ENCODE data around the gene OR10A3. TPM values are rescaled to one million over a fixed set of nuclear protein-coding genes. Genes with fewer than 3 reads are reported as not detected.

OR10A3 gene
- total RNA-seq, 1 experiment from 2014 or later, result not detected

- DNase-seq, result no peak
- H3K27me3 Mint-ChIP-seq (ENCODE audit: unreplicated experiment), result peaks cover 18% of the 10 kb centered on the region
- H3K36me3 Mint-ChIP-seq (ENCODE audit: insufficient read depth, unreplicated experiment), result no peaks in the 10 kb centered on the region
- TF ChIP-seq, protein P1, sequence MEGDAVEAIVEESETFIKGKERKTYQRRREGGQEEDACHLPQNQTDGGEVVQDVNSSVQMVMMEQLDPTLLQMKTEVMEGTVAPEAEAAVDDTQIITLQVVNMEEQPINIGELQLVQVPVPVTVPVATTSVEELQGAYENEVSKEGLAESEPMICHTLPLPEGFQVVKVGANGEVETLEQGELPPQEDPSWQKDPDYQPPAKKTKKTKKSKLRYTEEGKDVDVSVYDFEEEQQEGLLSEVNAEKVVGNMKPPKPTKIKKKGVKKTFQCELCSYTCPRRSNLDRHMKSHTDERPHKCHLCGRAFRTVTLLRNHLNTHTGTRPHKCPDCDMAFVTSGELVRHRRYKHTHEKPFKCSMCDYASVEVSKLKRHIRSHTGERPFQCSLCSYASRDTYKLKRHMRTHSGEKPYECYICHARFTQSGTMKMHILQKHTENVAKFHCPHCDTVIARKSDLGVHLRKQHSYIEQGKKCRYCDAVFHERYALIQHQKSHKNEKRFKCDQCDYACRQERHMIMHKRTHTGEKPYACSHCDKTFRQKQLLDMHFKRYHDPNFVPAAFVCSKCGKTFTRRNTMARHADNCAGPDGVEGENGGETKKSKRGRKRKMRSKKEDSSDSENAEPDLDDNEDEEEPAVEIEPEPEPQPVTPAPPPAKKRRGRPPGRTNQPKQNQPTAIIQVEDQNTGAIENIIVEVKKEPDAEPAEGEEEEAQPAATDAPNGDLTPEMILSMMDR (IDR thresholded peaks at IDR 0.05; ENCODE audit: unreplicated experiment), result no peak
- H3K27ac Mint-ChIP-seq (ENCODE audit: unreplicated experiment), result peak overlapping the region; percentile 15
- CTCF ChIA-PET, result interaction anchor here (2.1 to 2.2 kb wide), 2 partner anchors 12 to 93 kb away, joined by 12 to 37 read pairs; partner anchors contain the start of gene EIF3F
- H3K9me3 Mint-ChIP-seq (ENCODE audit: low read depth, unreplicated experiment), result peaks cover 2% of the 10 kb centered on the region
- H3K4me3 Mint-ChIP-seq (ENCODE audit: low read depth, unreplicated experiment), result no peak overlapping the region
- intact Hi-C loops (cut with micrococcal nuclease; ENCODE audit: unreplicated experiment), result loop anchor here (5.0 kb wide), 1 partner anchor 199 kb away; no protein-coding TSS in a partner anchor
- no TSS peak for BruUV-seq (replicated peaks)
- H3K4me1 Mint-ChIP-seq (ENCODE audit: low read depth, unreplicated experiment), result peaks cover 23% of the 10 kb centered on the region
Observed at GRCh38 chr11:7893796-7894195, 47.7 kb downstream of the OR10A3 start.

DNA sequence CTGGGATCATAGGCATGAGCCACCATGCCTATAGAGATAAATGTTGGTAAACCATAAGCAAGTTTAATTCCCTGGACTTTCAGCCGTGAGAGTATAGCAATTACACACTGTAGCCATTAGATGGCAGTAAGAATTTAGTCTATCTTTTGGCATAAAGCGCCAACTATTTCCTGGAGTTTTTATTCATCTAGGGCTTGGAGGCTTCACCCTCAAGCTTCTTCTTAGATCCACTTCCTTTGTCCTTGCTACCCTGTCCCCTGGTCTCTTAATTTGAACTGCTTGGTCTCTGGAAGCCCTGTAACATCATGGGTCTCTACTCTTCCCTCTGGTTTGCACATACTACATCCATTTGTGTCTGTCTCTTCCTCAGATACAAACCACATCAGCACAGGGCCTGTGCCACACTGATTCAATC lies 48.7 kb downstream of the OR10A3 start:
- Mint-ChIP-seq H3K9me3 (ENCODE audit: low read depth, unreplicated experiment) (peaks cover 2% of the 10 kb centered on the region), H3K4me1 (ENCODE audit: low read depth, unreplicated experiment) (peaks cover 23% of the 10 kb centered on the region), H3K36me3 (ENCODE audit: insufficient read depth, unreplicated experiment) (no peaks in the 10 kb centered on the region), H3K27me3 (ENCODE audit: unreplicated experiment) (peaks cover 26% of the 10 kb centered on the region), H3K27ac (ENCODE audit: unreplicated experiment) (peak overlapping the region; percentile 15), H3K4me3 (ENCODE audit: low read depth, unreplicated experiment) (no peak overlapping the region)
- CTCF ChIA-PET, result interaction anchor here (1.0 to 2.2 kb wide), 4 partner anchors 12 to 207 kb away, joined by 3 to 37 read pairs (median 8); partner anchors contain the start of gene EIF3F
- TF ChIP-seq, protein P1 (IDR thresholded peaks at IDR 0.05; ENCODE audit: unreplicated experiment), result peak; percentile 38
- no TSS peak for BruUV-seq (replicated peaks)
- DNase-seq, result no peak
- intact Hi-C loops (cut with micrococcal nuclease; ENCODE audit: unreplicated experiment), result loop anchor here (1.0 to 5.0 kb wide), 2 partner anchors 94 to 199 kb away; partner anchors contain the start of gene EIF3F

DNA sequence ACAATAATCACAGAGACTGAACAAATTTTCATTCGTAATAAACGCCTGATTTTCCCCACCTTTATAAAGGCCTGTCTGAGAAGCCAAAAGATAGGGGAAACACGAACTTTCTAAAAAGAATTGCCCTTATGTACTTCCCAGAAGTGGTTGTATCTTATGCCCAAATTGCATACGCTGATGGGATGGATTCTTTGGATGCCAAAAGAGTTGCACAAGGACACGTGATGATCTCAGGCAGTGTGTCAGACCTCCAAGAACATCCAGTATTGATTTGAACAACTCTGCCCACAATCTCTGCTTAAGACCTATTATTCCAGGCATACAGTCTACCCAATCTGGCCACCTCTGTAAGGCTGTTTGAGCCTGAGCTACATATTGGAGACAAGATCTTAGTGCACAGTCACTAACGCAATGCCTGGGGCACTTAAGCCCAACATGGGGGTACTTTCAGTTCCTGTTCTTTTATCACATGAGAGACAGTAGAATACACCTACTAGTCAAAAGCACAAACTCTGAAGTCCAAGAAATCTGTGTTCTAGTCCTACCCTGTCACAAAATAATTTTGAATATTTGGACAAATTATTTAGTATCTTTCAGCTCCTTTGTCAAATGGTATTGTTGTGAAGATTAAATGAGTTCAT lies 49.3 kb downstream of the OR10A3 start:
- Mint-ChIP-seq H3K27ac (ENCODE audit: unreplicated experiment) (no peak overlapping the region), H3K4me3 (ENCODE audit: low read depth, unreplicated experiment) (no peak overlapping the region), H3K27me3 (ENCODE audit: unreplicated experiment) (peaks cover 26% of the 10 kb centered on the region), H3K4me1 (ENCODE audit: low read depth, unreplicated experiment) (peaks cover 23% of the 10 kb centered on the region), H3K36me3 (ENCODE audit: insufficient read depth, unreplicated experiment) (no peaks in the 10 kb centered on the region), H3K9me3 (ENCODE audit: low read depth, unreplicated experiment) (peaks cover 2% of the 10 kb centered on the region)
- DNase-seq, result no peak
- no TSS peak for BruUV-seq (replicated peaks)
- TF ChIP-seq, protein P1 (IDR thresholded peaks at IDR 0.05; ENCODE audit: unreplicated experiment), result no peak
- intact Hi-C loops (cut with micrococcal nuclease; ENCODE audit: unreplicated experiment), result loop anchor here (1.0 to 5.0 kb wide), 2 partner anchors 95 to 200 kb away; partner anchors contain the start of gene EIF3F
- CTCF ChIA-PET, result interaction anchor here (1.0 to 2.1 kb wide), 4 partner anchors 86 to 207 kb away, joined by 3 to 37 read pairs (median 6); partner anchors contain the start of gene EIF3F

GRCh38 chr11:7890417-7891172 lies 50.9 kb downstream of the OR10A3 start:
- TF ChIP-seq, protein P1 (IDR thresholded peaks at IDR 0.05; ENCODE audit: unreplicated experiment), result no peak
- no peak for DNase-seq
- CTCF ChIA-PET, result interaction anchor here (0.5 to 2.1 kb wide), 2 partner anchors 96 to 1516 kb away, joined by 6 to 9 read pairs; partner anchors contain the start of gene EIF3F
- Mint-ChIP-seq H3K27ac (ENCODE audit: unreplicated experiment) (no peak overlapping the region), H3K4me1 (ENCODE audit: low read depth, unreplicated experiment) (peaks cover 23% of the 10 kb centered on the region), H3K9me3 (ENCODE audit: low read depth, unreplicated experiment) (peaks cover 2% of the 10 kb centered on the region), H3K36me3 (ENCODE audit: insufficient read depth, unreplicated experiment) (no peaks in the 10 kb centered on the region), H3K27me3 (ENCODE audit: unreplicated experiment) (peaks cover 26% of the 10 kb centered on the region), H3K4me3 (ENCODE audit: low read depth, unreplicated experiment) (no peak overlapping the region)
- intact Hi-C loops (cut with micrococcal nuclease; ENCODE audit: unreplicated experiment), result loop anchor here (5.0 kb wide), 1 partner anchor 202 kb away; no protein-coding TSS in a partner anchor
- BruUV-seq (replicated peaks), result no TSS peak

All from Calu3 (cell line).